ENCODE results near the gene WNT5B. TPM values are rescaled to one million over a fixed set of nuclear protein-coding genes. Genes with fewer than 3 reads are reported as not detected.
A peak's percentile ranks its signal among the peaks of the same experiment; 100 is the strongest.

The WNT5B gene
- total RNA-seq, 2 donors from 2014 or later = 0.47 TPM; not detected in 1

DNA sequence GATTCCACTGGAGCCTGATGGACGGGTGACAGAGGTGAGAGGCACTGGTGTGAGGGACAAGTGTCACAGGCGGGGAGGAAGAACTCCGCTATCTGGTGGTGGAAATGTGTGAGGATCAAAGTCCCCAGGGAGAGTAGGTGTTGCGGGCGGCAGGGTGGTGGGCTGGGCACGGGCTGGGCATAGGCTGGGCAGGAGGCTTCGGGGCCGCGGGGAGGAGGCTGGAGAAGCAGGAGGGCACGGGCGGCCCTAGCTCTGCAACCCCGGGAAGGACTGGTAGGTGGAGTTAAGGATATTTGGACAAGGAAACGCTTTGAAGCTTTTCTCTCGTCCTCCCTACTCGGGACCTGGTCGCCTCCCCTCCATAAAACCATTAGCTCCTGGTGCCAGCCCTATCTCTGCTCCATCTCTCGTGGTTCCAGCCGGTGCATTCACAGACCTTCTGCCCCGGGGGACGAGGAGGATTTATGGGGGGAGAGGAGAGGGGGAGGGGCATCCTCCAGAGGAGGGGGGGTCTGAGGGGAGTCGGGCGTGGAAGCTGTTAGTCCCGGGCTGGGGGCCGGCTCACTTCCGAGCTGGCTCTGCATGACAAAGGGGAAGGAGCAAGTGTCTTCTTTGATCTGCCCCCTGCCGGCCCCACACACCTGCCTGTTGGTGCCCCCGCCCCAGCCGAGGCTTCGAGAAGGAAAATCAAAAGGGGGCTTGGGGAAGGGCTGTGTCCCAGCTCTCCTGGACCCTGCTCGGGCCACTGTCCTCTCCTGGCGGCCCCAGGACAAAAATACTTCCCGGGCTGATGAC is 504 bp downstream of the WNT5B start:
- Mint-ChIP-seq H3K4me3 (peak overlapping the region; percentile 16), H3K27ac (no peak overlapping the region), H3K4me1 (ENCODE audit: low read depth in 2 of 2) (peaks cover 0 to 8% of the 10 kb centered on the region in 2 donors), H3K27me3 (peaks cover 44 to 49% of the 10 kb centered on the region in 2 donors), H3K36me3 (no peaks in the 10 kb centered on the region), H3K9me3 (no peaks in the 10 kb centered on the region)
- ATAC-seq = no peak
- DNase-seq (ENCODE audit: low spot score) = no peak

DNA sequence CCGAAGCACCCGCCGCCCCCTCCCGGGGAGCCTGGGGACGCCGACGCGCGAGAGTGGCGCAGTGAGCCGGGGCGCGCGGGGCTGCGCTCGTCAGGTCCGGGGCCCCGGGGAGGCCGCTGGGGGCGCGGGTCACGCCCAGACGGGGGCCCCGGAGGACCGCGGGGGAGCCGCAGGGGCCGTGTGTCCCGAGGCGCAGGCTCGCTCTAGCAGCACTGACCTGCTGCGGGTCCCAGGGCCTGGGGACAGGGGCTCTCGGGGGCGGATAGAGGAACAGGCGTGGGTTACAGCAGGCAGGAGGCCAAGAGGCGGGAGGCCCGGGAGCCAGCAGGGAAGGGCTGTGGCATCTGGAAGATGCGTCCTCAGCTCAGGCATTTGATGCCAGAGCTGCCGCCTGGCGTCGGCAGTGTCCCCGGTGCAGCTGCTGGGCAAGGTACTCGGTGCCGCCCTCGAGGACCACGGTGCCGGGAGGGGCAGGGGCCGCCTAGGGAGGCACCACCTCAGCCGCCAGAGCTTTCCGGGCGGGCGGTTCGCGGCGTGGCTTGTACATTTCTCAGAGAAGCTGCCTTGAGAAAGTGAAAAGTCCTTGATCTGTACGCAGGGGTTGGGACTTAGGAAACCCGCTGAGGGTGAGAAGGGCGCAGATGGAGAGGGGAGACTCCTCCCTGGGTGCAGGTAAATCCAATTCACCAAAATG is 1.2 kb downstream of the WNT5B start:
- peaks cover 45 to 47% of the 10 kb centered on the region in 2 donors for H3K27me3 Mint-ChIP-seq

GRCh38 chr12:1630827-1631591 is 2.0 kb downstream of the WNT5B start:
- peaks cover 0 to 8% of the 10 kb centered on the region in 2 donors for H3K4me1 Mint-ChIP-seq (ENCODE audit: low read depth in 2 of 2)
- H3K4me3 Mint-ChIP-seq = no peak overlapping the region
- peaks cover 48 to 51% of the 10 kb centered on the region in 2 donors for H3K27me3 Mint-ChIP-seq
- H3K9me3 Mint-ChIP-seq = no peaks in the 10 kb centered on the region
- no peaks in the 10 kb centered on the region for H3K36me3 Mint-ChIP-seq
- no peak overlapping the region for H3K27ac Mint-ChIP-seq
- ATAC-seq = no peak
- no peak for DNase-seq (ENCODE audit: low spot score)

More for the DNA sequence above, 1.2 kb downstream of the WNT5B start:
- Mint-ChIP-seq H3K36me3 (no peaks in the 10 kb centered on the region), H3K27ac (no peak overlapping the region), H3K4me1 (ENCODE audit: low read depth in 2 of 2) (peaks cover 0 to 8% of the 10 kb centered on the region in 2 donors), H3K9me3 (no peaks in the 10 kb centered on the region), H3K4me3 (no peak overlapping the region)
- DNase-seq (ENCODE audit: low spot score) (no peak), ATAC-seq (peak in 1 of 2 donors; percentile 4)

DNA sequence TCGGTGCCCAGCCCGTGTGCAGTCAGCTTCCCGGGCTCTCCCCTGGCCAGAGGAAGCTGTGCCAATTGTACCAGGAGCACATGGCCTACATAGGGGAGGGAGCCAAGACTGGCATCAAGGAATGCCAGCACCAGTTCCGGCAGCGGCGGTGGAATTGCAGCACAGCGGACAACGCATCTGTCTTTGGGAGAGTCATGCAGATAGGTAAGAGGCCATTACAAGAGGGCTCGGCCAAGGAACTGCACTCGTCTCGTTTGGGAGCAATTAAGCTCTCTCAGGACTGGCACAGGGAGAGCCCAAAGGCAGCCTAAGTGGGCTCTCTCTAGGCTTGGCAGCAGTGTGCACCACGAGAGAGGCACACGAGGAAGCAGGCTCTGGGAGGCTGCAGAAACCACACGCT is 3.7 kb downstream of the WNT5B start:
- H3K4me3 Mint-ChIP-seq = no peak overlapping the region
- DNase-seq (ENCODE audit: low spot score) (no peak), ATAC-seq (no peak)
- H3K27ac Mint-ChIP-seq = no peak overlapping the region
- peaks cover 43 to 52% of the 10 kb centered on the region in 2 donors for H3K27me3 Mint-ChIP-seq
- H3K9me3 Mint-ChIP-seq = no peaks in the 10 kb centered on the region
- peaks cover 0 to 8% of the 10 kb centered on the region in 2 donors for H3K4me1 Mint-ChIP-seq (ENCODE audit: low read depth in 2 of 2)
- H3K36me3 Mint-ChIP-seq = no peaks in the 10 kb centered on the region

GRCh38 chr12:1633459-1633858 is 4.4 kb downstream of the WNT5B start:
- DNase-seq (ENCODE audit: low spot score) = no peak
- peaks cover 0 to 8% of the 10 kb centered on the region in 2 donors for H3K4me1 Mint-ChIP-seq (ENCODE audit: low read depth in 2 of 2)
- ATAC-seq = no peak
- no peak overlapping the region for H3K4me3 Mint-ChIP-seq
- H3K36me3 Mint-ChIP-seq = no peaks in the 10 kb centered on the region
- peaks cover 38 to 45% of the 10 kb centered on the region in 2 donors for H3K27me3 Mint-ChIP-seq
- no peaks in the 10 kb centered on the region for H3K9me3 Mint-ChIP-seq
- H3K27ac Mint-ChIP-seq = no peak overlapping the region

- Mint-ChIP-seq H3K36me3 (no peaks in the 10 kb centered on the region), H3K27me3 (peaks cover 32 to 38% of the 10 kb centered on the region in 2 donors), H3K27ac (no peak overlapping the region), H3K4me3 (no peak overlapping the region), H3K9me3 (no peaks in the 10 kb centered on the region), H3K4me1 (ENCODE audit: low read depth in 2 of 2) (peaks cover 0 to 7% of the 10 kb centered on the region in 2 donors)
- ATAC-seq = no peak
- no peak for DNase-seq (ENCODE audit: low spot score)
Measured at GRCh38 chr12:1634149-1634548, 5.1 kb downstream of the WNT5B start.

GRCh38 chr12:1634590-1635191 is 5.7 kb downstream of the WNT5B start:
- DNase-seq (ENCODE audit: low spot score) (no peak), ATAC-seq (peak; percentile 50 to 61)
- Mint-ChIP-seq H3K36me3 (no peaks in the 10 kb centered on the region), H3K27ac (no peak overlapping the region), H3K4me1 (ENCODE audit: low read depth in 2 of 2) (peaks cover 0 to 5% of the 10 kb centered on the region in 2 donors), H3K27me3 (peaks cover 30 to 34% of the 10 kb centered on the region in 2 donors), H3K9me3 (no peaks in the 10 kb centered on the region), H3K4me3 (no peak overlapping the region)

DNA sequence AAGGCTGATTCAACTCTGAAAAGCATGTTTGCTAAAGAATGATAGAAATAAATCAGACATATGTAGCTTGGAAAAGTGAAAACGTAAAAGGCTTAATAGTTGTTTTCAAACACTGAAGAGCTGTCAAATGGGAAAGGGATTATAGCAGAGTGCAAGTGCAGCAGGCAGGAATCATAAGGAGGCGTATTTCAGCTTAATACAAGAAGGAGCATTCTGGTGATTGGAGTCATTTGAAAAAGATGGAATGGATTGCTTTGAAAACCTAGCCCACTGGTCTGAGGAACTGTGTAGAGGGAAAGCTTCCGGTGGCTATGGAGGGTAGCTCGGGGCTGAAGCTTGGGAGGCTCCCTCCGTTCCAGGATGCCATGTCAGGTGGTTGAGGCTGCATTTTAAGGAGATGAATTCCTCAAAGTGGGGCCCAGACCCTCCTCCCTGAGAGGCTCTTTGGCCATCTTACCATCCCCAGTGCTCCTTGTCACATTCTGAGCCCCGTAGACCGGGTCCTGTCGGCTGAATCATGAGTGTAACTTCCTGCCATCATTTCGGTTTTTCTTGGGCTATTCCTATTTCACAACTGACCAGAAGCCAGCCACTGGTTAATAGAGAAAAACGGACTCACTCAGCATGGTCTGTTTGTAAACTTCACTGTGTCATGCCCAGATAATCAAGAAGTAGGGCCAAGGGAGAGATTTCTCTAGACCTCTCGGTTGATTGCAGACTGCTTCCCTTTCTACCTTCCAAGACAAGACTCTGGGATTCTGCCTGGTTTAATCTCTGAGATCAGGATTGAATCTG is 6.5 kb downstream of the WNT5B start:
- H3K4me3 Mint-ChIP-seq = no peak overlapping the region
- ATAC-seq = no peak
- peaks cover 0 to 2% of the 10 kb centered on the region in 2 donors for H3K4me1 Mint-ChIP-seq (ENCODE audit: low read depth in 2 of 2)
- no peak for DNase-seq (ENCODE audit: low spot score)
- peaks cover 32 to 40% of the 10 kb centered on the region in 2 donors for H3K27me3 Mint-ChIP-seq
- no peaks in the 10 kb centered on the region for H3K9me3 Mint-ChIP-seq
- H3K27ac Mint-ChIP-seq = no peak overlapping the region
- H3K36me3 Mint-ChIP-seq = no peaks in the 10 kb centered on the region

DNA sequence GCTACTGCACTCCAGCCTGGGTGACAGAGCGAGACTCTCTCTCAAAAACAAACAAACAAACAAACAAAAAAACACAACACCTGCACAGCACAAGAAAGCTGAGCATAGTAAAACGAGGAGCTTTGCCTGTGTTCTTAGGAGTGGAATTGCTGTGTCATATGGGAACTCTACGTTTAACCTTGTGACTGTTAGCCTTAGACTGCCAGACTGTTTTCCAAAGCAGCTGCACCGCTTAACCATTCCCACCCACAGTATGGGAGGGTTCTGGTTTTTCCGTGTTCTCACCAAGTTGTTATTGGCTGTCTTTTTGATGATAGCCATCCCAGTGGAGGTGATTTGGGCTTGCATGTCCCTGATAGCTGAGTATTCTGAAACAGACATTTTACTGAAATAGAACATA is 9.2 kb downstream of the WNT5B start:
- Mint-ChIP-seq H3K4me1 (ENCODE audit: low read depth in 2 of 2) (no peaks in the 10 kb centered on the region), H3K4me3 (no peak overlapping the region)

GRCh38 chr12:1639538-1639937 is 10.5 kb downstream of the WNT5B start:
- no peak for ATAC-seq
- Mint-ChIP-seq H3K4me3 (no peak overlapping the region), H3K4me1 (ENCODE audit: low read depth in 2 of 2) (no peaks in the 10 kb centered on the region)

More for the DNA sequence above, 9.2 kb downstream of the WNT5B start:
- H3K9me3 Mint-ChIP-seq = no peaks in the 10 kb centered on the region
- DNase-seq (ENCODE audit: low spot score) = no peak
- H3K27me3 Mint-ChIP-seq = peaks cover 17 to 18% of the 10 kb centered on the region in 2 donors
- no peaks in the 10 kb centered on the region for H3K36me3 Mint-ChIP-seq
- no peak overlapping the region for H3K27ac Mint-ChIP-seq
- ATAC-seq = no peak

DNA sequence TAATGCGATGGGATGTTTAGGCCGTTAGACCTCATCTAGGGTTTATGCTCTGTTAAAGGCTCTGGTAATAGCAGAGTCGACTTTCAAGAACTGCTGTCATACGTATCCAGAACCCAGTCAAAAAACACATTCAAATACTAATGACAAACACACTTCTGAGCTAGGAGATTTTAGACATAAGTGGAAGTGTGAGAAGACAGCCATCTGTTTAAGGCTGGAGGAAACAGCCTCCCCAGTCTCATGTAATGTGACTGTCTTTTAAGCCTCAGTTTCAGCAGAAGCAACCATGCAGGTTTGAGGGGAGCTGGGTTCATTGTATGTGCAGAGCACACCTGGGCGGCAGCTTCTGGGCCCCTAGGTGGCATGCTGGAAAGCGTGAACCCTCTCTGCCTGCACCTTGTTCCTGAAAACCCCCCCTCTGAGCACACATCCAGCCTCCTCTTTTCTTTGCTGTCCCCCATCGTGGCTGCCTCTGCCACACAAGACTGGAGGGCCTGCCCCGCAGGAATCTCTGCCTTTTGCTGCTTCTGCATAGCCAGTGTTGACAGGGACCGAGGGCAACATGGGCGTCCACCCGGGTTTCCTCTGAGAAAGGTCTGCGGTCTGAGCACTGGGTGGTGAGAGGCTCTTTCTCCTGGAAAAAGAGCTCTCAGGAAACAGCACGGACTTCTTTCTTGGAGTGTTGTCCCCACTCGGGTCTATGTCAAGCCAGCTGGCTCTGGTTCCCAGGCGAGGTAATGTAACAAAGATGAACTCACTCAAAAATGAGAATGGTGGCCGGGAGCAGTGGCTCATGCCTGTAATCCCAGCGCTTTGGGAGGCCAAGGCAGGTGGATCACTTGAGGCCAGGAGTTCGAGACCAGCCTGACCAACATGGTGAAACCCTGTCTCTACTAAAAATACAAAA is 11.6 kb downstream of the WNT5B start:
- H3K36me3 Mint-ChIP-seq = no peaks in the 10 kb centered on the region
- no peak for ATAC-seq
- H3K9me3 Mint-ChIP-seq = no peaks in the 10 kb centered on the region
- H3K4me3 Mint-ChIP-seq = no peak overlapping the region
- no peaks in the 10 kb centered on the region for H3K4me1 Mint-ChIP-seq (ENCODE audit: low read depth in 2 of 2)
- DNase-seq (ENCODE audit: low spot score) = no peak
- H3K27ac Mint-ChIP-seq = no peak overlapping the region
- peaks cover 12% of the 10 kb centered on the region in 2 donors for H3K27me3 Mint-ChIP-seq

More at GRCh38 chr12:1639538-1639937, 10.5 kb downstream of the WNT5B start:
- Mint-ChIP-seq H3K36me3 (no peaks in the 10 kb centered on the region), H3K9me3 (no peaks in the 10 kb centered on the region), H3K27me3 (peaks cover 17 to 18% of the 10 kb centered on the region in 2 donors), H3K27ac (no peak overlapping the region)
- DNase-seq (ENCODE audit: low spot score) = no peak

DNA sequence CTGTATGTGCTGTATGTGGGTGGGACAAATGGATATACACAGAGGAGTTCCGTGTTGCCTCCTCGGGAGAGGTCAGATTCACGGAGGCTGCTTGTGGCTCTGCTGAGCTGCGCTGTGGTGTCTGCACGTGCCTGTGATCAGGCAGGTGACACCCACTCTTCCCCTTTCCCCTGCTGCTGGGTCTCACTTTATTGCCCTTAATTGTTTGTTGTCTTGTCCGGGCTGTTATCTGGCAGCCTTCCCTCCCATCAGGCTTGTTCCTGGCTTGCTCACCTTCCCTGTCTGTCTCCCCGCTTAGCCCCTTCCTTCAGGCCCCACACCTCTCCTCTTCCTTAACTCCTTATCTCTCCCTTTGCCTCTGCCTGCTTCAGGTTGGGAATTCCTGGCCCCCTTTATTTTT is 13.5 kb downstream of the WNT5B start:
- H3K27ac Mint-ChIP-seq = no peak overlapping the region
- no peak overlapping the region for H3K4me3 Mint-ChIP-seq
- ATAC-seq = no peak
- no peaks in the 10 kb centered on the region for H3K36me3 Mint-ChIP-seq
- DNase-seq (ENCODE audit: low spot score) = no peak
- H3K4me1 Mint-ChIP-seq (ENCODE audit: low read depth in 2 of 2) = peaks cover 0 to 6% of the 10 kb centered on the region in 2 donors
- peaks cover 7 to 8% of the 10 kb centered on the region in 2 donors for H3K27me3 Mint-ChIP-seq
- H3K9me3 Mint-ChIP-seq = no peaks in the 10 kb centered on the region
